Transverse colon (tissue), 3 donors: ENCODE measurements around the gene MMP23B.
"Not testable (repeated sequence)": the region's sequence is repeated elsewhere in the genome, so short reads cannot be mapped to it uniquely, and the experiment has no call there.

Experiments
- CTCF ChIP-seq, 5 experiments: fragments of 200-600 bp in 3 of 5; fragments of 450-650 bp in 2 of 5; sonication (generic) in 3 of 5; IDR thresholded peaks; 1 replicate in 2 of 5; 2 replicates in 3 of 5; pipeline ENCODE4 v1.5.1; 2016 to 2017; ENCODE audit warnings: antibody characterized with exemption in 5 of 5, inconsistent platforms in 3 of 5, mild to moderate bottlenecking in 2 of 5, moderate library complexity in 1 of 5
- EP300 ChIP-seq: sonication (generic); formaldehyde crosslinking; IDR thresholded peaks from one replicate; pipeline ENCODE4 v1.6.1; 2017; ENCODE audit warnings: antibody characterized with exemption, low read depth

GRCh38 chr1:1662392-1662791 lies 30.4 kb downstream of the MMP23B start:
- not testable (repeated sequence) for TF ChIP-seq CTCF (IDR thresholded peaks at IDR 0.05); EP300
